DND-41 (cell line): ENCODE results near the gene PRDM15.

Experiments used
- ATAC-seq: fragments of 200-7000 bp; cut with Tn5 transposase; 3 replicates; pipeline ENCODE4 v1.9.1; 2021; ENCODE audit warnings: low read depth; ENCODE audit not compliant: insufficient read depth
- DNase-seq: peaks from one replicate; pipeline ENCODE4 v3.0.0-alpha.2; 2020
- H2AFZ ChIP-seq: 2 replicates; pipeline ENCODE4 v1.6.0; 2012; ENCODE audit warnings: low read depth, low read length
- H3K27ac ChIP-seq: 2 replicates; pipeline ENCODE4 v1.5.1; 2012; ENCODE audit warnings: low read length, inconsistent platforms
- H3K27me3 ChIP-seq: fragments of 200-600 bp; sonication (generic); 2 replicates; pipeline ENCODE4 v1.6.0; 2012; ENCODE audit warnings: low read length, mild to moderate bottlenecking, inconsistent platforms; ENCODE audit not compliant: insufficient read depth, poor library complexity
- H3K36me3 ChIP-seq: 2 replicates; pipeline ENCODE4 v1.5.1; 2012; ENCODE audit warnings: low read length, inconsistent platforms; ENCODE audit not compliant: insufficient read depth
- H3K4me1 ChIP-seq: 2 replicates; pipeline ENCODE4 v1.5.1; 2012; ENCODE audit warnings: mild to moderate bottlenecking, low read length; ENCODE audit not compliant: insufficient read depth
- H3K4me2 ChIP-seq: 2 replicates; pipeline ENCODE4 v1.6.0; 2012; ENCODE audit warnings: mild to moderate bottlenecking, moderate library complexity, low read length, inconsistent platforms; ENCODE audit not compliant: insufficient read depth
- H3K4me3 ChIP-seq, 2 experiments: fragments of 200-600 bp in 1 of 2; shearing (Covaris generic) in 1 of 2; 2 replicates each; pipeline ENCODE4 v1.5.1; 2012 to 2016; ENCODE audit warnings: inconsistent platforms in 2 of 2, low read length in 2 of 2, mild to moderate bottlenecking in 2 of 2, low read depth in 1 of 2, moderate library complexity in 1 of 2
- H3K79me2 ChIP-seq: 2 replicates; pipeline ENCODE4 v1.6.0; 2012; ENCODE audit warnings: low read length, inconsistent platforms; ENCODE audit not compliant: insufficient read depth
- H3K9ac ChIP-seq: 2 replicates; pipeline ENCODE4 v1.6.0; 2012; ENCODE audit warnings: low read depth, mild to moderate bottlenecking, inconsistent platforms, low read length, moderate library complexity
- H3K9me3 ChIP-seq: 2 replicates; pipeline ENCODE4 v1.5.1; 2012; ENCODE audit warnings: low read length, moderate library complexity, mild to moderate bottlenecking, inconsistent platforms; ENCODE audit not compliant: insufficient read depth, severe bottlenecking
- H4K20me1 ChIP-seq: 2 replicates; pipeline ENCODE4 v1.6.0; 2012; ENCODE audit warnings: low read length; ENCODE audit not compliant: insufficient read depth
- EZH2 ChIP-seq: IDR thresholded peaks from 3 replicates; pipeline ENCODE4 v1.6.1; 2012; ENCODE audit warnings: borderline replicate concordance, low read depth, mild to moderate bottlenecking, moderate library complexity, low read length, inconsistent platforms; ENCODE audit not compliant: severe bottlenecking
- TF ChIP-seq, protein P1 (sequence below): IDR thresholded peaks from 2 replicates; pipeline ENCODE4 v1.5.1; 2012; ENCODE audit warnings: borderline replicate concordance, low read length, moderate library complexity, mild to moderate bottlenecking; ENCODE audit not compliant: poor library complexity, severe bottlenecking; ENCODE audit errors: extremely low read depth

Gene PRDM15

DNA sequence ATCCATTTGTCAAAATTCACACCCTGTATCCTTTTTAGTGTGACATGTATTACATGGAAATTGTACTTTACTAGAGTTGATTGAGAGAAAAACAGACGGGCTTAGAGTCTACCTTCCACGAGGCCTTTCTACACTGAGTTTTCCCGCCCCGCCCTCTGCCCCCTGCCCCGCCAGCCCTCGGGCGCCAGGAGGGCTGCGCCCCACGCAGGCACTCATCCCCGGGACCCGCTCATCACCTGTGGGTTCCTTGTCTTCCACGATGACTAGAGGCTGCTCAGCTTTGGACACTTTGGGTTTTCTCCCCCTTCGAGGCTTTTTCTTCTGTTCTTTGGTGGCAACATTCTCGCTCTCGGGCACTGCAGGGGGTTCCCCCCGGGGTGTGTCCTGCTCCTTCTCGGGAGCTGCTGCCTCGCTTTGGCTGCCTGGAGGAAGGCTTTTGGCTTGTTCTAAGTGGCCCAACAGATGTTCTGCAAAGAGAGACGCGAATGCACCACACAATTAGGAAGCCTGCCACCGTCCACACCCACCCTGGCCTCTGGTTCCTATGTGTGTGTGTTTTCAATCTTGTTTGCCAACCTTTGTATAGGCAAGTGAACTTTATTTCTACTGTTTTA is 39.6 kb downstream of the PRDM15 start:
- DNase-seq (no peak), ATAC-seq (no peak)
- Histone ChIP-seq H3K4me3 (no peak overlapping the region), H3K9ac (no peak overlapping the region), H3K27me3 (no peaks in the 10 kb centered on the region), H3K4me2 (no peak overlapping the region), H3K27ac (no peak overlapping the region), H4K20me1 (no peaks in the 10 kb centered on the region), H3K4me1 (no peaks in the 10 kb centered on the region), H3K36me3 (peaks cover 78% of the 10 kb centered on the region), H3K79me2 (no peaks in the 10 kb centered on the region), H2AFZ (no peak overlapping the region), H3K9me3 (no peaks in the 10 kb centered on the region)
- TF ChIP-seq, protein P1, sequence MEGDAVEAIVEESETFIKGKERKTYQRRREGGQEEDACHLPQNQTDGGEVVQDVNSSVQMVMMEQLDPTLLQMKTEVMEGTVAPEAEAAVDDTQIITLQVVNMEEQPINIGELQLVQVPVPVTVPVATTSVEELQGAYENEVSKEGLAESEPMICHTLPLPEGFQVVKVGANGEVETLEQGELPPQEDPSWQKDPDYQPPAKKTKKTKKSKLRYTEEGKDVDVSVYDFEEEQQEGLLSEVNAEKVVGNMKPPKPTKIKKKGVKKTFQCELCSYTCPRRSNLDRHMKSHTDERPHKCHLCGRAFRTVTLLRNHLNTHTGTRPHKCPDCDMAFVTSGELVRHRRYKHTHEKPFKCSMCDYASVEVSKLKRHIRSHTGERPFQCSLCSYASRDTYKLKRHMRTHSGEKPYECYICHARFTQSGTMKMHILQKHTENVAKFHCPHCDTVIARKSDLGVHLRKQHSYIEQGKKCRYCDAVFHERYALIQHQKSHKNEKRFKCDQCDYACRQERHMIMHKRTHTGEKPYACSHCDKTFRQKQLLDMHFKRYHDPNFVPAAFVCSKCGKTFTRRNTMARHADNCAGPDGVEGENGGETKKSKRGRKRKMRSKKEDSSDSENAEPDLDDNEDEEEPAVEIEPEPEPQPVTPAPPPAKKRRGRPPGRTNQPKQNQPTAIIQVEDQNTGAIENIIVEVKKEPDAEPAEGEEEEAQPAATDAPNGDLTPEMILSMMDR: no peak
- no peak for TF ChIP-seq EZH2

DNA sequence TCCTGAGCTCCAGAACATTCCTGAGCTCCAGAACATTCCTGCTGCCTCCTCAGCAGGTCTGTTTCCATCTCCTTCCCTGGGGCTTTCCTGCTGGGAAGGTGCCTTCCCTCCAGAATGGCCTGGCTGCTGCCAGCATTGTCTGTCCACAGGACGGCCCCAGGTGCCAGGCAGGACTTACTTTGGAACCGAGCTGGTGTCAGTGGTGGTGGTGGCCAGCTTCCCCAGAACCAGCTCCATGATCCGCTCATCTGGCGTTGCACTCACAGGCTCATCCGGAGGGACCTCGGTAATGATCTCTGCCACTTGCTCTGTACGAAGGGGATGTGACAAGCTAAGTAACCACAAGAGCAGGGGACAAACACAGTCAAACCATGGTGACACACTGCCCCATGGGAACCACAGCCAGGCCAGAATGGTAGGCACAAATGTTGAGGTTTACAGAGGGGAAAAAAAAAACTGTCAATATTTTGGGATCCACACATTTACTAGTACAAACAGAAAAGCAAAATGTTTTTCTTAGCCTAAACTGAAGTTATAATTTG is 41.3 kb downstream of the PRDM15 start:
- H3K27me3 ChIP-seq: no peaks in the 10 kb centered on the region
- no peak overlapping the region for H3K4me3 ChIP-seq
- H4K20me1 ChIP-seq: no peaks in the 10 kb centered on the region
- H3K9ac ChIP-seq: no peak overlapping the region
- no peak overlapping the region for H2AFZ ChIP-seq
- no peaks in the 10 kb centered on the region for H3K79me2 ChIP-seq
- peaks cover 81% of the 10 kb centered on the region for H3K36me3 ChIP-seq
- no peak overlapping the region for H3K4me2 ChIP-seq
- TF ChIP-seq, protein P1: no peak
- TF ChIP-seq EZH2: no peak
- H3K9me3 ChIP-seq: no peaks in the 10 kb centered on the region
- H3K27ac ChIP-seq: no peak overlapping the region
- no peak for DNase-seq
- no peak for ATAC-seq
- no peaks in the 10 kb centered on the region for H3K4me1 ChIP-seq

DNA sequence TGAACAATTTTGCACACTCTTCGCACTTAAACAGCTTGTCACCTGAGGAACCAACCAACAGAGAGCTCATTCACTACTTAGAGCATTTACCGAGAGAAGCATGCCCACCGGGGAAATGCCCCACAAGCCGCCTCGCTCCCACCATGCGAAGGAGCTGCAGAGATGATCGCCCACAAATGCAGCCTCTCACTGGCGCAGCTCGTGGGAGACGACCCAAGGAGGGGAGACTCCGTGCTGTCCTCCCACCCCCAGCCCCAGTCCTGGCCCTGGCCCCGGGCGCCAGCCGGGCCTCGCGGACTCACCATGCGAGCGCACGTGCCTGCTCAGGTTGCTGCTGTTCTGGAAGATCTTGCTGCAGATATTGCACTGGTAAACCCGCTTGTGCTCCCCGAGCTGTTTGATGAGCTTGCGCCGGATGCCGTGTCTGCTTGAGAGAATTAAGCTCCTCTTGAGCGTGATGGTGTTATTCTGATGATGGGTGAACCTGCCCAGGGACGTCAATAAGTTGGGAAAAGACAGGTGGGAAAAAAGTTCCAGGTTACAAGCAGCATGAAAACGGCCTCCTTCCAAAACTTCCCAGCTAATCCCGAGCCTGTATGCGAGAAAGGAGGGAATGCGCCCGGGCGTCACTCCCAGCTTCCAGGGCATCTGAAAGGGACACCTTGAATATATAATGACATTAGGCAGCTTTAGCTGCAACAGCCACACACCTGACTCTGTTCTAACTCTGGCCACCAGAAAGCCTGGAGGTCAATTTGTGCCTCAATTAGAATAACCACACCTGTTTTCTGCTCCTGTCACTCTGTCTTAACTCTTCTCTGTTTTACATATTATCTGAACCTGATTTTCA is 42.8 kb downstream of the PRDM15 start:
- DNase-seq: no peak
- no peaks in the 10 kb centered on the region for H3K27me3 ChIP-seq
- no peak overlapping the region for H2AFZ ChIP-seq
- TF ChIP-seq, protein P1: no peak
- TF ChIP-seq EZH2: no peak
- H3K79me2 ChIP-seq: no peaks in the 10 kb centered on the region
- no peak overlapping the region for H3K9ac ChIP-seq
- no peaks in the 10 kb centered on the region for H3K4me1 ChIP-seq
- H3K9me3 ChIP-seq: no peaks in the 10 kb centered on the region
- no peak for ATAC-seq
- H3K4me3 ChIP-seq: no peak overlapping the region
- peaks cover 89% of the 10 kb centered on the region for H3K36me3 ChIP-seq
- H3K27ac ChIP-seq: no peak overlapping the region
- no peak overlapping the region for H3K4me2 ChIP-seq
- no peaks in the 10 kb centered on the region for H4K20me1 ChIP-seq
